Activated CD8-positive, alpha-beta memory T cell treated with anti-CD3 and anti-CD28 coated beads for 24 hours (primary cell): ENCODE results near the gene CDK1.

Experiments used
- DNase-seq: peaks from one replicate; pipeline ENCODE4 v3.0.0-alpha.2; 2020

CDK1 gene

GRCh38 chr10:60778971-60779796, 906 bp downstream of the CDK1 start:
- DNase-seq = no peak

DNA sequence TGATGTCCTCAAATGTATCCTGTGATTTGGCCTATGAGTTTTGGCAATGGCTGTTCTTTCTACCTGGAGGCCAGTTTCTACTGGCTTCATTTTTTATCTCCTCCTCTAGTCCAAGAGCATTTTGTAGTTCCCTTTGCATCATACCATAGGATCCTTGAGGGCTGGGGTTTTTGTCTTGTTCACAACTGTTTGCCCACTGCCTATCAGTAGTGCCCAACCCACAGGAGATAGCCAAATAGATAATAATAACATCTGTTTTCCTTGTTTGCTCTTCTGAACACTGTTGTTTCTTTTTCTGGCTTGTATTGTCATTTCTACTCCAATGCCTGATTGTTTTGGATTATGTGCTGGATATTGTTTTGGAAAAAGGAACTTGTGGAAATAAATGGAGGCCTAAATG, 3.4 kb downstream of the CDK1 start:
- no peak for DNase-seq

DNA sequence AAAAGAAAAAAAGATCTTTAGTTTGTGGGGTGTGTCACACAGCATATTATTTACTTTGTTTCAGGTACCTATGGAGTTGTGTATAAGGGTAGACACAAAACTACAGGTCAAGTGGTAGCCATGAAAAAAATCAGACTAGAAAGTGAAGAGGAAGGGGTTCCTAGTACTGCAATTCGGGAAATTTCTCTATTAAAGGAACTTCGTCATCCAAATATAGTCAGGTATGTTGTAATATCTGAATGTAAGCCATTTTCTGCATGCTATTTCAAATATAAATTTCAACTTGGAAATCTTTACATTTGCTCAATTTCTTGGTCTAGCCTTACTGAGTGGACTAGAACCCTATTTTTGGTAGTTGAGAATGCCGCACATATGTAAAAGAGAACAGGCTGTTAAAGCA, 6.4 kb downstream of the CDK1 start:
- DNase-seq = no peak

- DNase-seq = no peak
Observed at GRCh38 chr10:60788544-60788943, 10.3 kb downstream of the CDK1 start.

- DNase-seq = no peak
Observed at GRCh38 chr10:60789340-60789739, 11.1 kb downstream of the CDK1 start.

DNA sequence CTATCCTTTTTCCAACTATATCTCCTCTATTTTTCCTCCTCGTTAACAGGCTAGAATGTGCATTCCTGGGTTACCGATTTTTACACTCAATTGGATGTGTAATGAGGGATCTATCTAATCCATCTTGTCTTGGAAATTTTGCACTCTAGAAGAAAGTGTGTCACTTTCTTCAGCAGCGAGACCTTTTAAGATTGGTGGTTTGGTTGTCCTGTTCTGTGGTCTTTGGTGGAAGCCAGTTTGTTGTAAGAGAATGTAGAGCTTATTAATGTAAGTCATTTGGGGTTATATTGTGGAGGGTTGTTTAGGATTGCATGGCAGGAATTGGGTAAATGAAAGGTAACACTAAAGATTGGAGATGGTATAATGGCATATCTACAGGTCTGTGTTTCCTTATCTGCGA, 16.7 kb downstream of the CDK1 start:
- DNase-seq = no peak

DNA sequence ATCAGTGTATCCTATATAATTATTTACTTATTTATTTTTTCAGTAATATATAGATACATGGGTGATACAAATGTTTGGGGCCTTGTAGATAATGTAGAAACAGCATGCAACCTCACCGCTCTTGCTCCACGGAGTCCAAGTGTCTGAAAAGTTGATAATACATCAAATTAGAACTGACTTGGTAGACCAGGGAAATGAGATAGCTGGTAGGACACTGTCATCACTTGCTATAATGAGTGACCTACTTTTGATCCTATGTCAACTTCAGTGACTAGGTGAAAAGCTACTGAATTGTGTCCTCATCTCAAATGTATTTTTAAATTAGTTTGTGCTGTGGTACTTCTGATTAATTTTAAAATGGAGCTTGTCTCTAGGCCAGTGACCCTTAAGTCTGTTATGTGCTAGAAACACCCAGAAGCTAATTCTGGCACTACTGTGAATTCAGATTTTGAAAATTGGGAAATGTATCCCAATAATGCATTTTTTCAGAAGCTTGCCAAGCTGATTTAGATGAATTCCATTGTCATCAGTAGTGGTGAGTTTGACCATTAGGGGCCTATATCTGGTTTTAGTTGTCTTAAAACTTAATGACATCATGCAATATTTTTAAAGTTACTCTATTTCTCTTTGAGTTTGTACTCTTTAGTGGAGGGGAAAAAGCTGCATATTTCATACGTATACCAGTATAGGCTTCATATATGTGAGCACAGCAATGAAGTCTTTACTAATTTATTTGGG, 17.4 kb downstream of the CDK1 start:
- DNase-seq = no peak

- no peak for DNase-seq
Observed at GRCh38 chr10:60796481-60796880, 18.2 kb downstream of the CDK1 start.

- DNase-seq = no peak
Observed at GRCh38 chr10:60797200-60797599, 18.9 kb downstream of the CDK1 start.

DNA sequence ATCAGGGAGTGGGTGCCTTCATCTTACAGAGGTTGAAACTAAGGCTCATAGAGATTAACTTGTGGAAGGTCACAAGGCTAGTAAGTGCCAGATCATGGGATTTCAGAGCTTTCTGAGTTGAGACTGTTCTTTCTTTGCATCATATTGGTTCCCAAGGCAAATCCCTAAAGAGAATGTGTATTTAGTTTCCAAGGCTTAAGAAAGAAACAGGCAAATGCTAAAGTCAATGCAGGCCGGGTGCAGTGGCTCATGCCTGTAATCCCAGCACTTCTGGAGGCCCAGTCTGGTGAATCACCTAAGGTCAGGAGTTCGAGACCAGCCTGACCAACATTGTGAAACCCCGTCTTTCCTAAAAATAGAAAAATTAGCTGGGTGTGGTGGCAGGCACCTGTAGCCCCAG, 19.8 kb downstream of the CDK1 start:
- no peak for DNase-seq

GRCh38 chr10:60798870-60799269, 20.6 kb downstream of the CDK1 start:
- no peak for DNase-seq

DNA sequence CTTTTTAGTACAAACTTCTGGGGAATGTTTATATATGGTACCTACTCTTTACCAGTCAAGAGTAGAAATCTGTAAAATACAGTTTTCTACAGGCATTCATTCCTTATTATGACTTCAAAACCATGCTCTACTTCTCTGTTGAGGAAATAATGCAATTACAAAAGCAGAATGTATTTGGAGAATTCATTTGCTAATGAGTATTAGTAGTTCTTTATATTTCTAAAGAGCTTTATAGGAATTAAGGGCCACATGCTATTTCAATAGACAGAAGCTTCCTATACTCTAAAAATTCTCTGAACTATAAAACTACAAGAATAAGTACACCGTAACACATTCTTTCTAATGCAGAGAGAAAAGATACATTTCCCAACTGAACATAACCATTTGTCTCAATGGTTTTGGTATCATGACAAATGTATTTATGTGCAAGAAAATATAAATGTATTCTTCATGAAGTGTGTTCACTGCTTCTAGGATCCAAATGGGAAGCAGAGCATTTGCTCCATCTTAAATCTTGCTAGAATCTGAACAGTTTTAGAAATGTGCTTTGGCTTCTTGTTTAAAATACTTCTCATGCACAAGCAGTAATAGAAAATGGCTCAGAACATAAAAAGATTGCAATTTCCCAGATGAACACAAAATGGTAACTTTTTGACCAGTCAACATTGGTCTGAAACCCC, 21.8 kb downstream of the CDK1 start:
- DNase-seq = no peak

GRCh38 chr10:60800918-60801317, 22.6 kb downstream of the CDK1 start:
- DNase-seq = no peak

- DNase-seq = no peak
Observed at GRCh38 chr10:60801522-60801921, 23.2 kb downstream of the CDK1 start.

DNA sequence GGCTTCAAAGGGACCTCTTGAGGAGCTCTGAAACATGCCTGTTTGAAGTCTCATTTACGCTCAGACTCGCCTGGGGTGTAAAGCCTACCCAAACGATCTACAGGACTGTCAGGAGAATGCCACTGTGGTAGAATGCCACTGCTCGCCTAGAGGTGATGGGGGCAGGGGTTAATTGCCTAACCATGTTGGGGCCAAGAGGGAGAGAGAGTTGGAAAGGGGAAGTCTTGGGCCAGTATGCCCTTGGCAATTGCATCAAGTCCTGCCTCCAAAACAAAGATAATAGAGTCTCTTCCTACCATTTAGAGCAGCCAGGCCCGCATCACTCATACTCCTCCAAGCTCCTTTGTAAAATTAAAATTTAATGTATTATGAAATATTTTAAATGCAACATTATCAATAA, 25.2 kb downstream of the CDK1 start:
- DNase-seq = no peak

DNA sequence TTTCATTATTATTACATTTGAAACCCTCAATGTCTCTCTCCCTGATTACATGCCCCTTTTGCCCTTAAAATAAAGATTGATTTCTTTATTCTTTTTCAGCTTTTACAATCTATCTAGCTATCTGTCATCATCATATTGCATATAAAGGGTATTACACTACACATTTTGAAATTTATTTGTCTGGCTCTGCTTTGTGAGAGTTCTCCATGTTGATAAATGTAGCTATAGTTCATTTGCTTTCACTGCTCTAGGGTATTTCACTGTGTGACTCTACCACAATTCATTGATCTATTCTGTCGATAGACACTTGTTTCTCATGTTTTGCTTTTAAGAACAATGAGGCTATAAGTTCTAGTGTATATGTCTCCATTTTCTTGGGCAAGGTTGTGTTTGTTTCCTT, 25.6 kb downstream of the CDK1 start:
- no peak for DNase-seq

- no peak for DNase-seq
Observed at GRCh38 chr10:60806921-60807320, 28.6 kb downstream of the CDK1 start.

DNA sequence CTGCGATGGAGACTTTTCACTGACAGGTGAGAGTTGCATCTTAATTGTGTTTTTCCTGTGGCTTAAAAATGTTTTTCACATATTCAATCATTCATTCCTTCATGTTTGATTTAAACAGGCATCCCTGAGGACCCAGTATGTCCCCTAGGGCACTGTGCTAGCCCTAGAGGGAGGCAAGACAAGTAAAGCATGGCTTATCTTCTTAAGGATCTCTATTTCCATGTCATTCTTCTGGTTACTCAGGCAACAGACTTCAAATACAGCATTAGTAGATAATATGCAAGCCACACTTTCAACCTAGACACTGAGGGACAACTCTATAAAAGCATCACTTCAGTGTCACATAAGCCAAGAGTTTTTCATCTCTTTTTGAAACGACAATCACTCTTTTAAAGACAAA, 29.2 kb downstream of the CDK1 start:
- DNase-seq = no peak

GRCh38 chr10:60808036-60808435, 29.8 kb downstream of the CDK1 start:
- DNase-seq = no peak

- no peak for DNase-seq
Observed at GRCh38 chr10:60809157-60809556, 30.9 kb downstream of the CDK1 start.

DNA sequence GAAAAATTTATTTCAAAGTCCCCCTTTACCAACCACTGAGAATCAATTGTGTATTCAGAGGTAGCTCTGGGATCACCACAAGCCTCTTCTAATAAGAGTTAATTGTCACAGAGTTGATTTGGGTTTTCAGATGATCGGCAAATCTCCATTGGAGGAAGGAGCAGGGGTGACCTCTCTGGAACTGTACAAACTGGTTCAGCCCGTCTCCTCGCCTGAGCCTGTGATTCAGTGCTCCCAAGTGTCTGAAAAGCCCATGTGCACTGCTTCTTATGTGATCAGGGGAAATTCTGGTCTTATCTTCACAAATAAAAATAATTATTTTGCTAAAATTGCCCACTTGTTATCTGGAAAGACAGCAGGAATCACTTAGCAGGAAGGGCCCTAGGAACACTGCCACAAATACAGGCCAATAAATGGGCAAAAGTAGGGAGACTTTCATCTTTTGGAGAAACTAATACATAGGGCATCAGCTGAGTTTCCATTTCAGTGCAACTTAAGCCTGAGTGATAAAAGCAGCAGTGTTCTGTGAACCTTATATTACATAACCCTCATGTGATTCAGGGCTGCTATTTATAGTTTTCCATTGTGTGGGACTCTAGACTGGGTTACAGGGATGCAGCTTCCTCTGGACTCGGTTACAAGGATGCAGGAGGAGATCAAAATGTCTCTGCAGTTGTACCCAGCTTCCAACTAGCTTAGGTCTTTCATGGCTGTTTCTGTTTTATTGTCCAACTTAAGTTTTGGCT, 32.3 kb downstream of the CDK1 start:
- no peak for DNase-seq

DNA sequence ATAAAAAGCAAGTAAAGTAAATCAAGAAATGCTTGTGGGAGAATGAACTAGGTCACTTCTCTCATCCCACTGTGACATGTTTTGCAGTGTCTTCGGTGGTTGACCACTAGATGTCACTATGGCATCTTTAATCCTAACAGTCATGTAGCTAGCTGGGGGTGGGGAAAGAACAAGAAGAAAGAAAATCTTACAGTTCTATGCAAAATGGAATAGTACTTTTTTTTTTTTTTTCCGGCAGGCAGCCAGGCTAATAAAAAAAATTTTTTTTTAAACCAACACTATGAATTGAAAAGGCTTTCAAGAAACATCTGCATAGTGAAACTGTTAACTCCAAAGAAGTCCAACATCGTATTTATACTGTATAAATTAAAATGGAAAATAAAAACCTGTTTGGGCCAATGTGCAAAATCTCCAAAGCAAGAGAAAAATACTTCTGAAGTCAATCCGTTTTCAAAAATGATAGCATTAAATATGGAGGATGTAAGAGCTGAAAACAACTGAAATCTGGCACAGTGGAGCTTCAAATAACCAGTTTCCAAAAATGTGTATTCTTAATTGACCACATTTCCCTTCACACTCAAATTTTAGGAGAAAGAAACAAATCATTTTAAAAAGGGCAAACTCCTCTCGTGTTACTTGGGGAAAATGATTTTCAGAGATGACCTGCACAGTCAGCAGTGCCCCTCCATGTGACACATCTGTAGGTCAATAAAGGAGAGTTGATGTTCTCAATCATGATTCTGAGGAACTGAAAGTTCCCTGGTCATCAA, 38.5 kb downstream of the CDK1 start:
- no peak for DNase-seq
